ENCODE results near the gene LRIT3. TPM values are rescaled to one million over a fixed set of nuclear protein-coding genes. Genes with fewer than 3 reads are reported as not detected.

The LRIT3 gene, protein sequence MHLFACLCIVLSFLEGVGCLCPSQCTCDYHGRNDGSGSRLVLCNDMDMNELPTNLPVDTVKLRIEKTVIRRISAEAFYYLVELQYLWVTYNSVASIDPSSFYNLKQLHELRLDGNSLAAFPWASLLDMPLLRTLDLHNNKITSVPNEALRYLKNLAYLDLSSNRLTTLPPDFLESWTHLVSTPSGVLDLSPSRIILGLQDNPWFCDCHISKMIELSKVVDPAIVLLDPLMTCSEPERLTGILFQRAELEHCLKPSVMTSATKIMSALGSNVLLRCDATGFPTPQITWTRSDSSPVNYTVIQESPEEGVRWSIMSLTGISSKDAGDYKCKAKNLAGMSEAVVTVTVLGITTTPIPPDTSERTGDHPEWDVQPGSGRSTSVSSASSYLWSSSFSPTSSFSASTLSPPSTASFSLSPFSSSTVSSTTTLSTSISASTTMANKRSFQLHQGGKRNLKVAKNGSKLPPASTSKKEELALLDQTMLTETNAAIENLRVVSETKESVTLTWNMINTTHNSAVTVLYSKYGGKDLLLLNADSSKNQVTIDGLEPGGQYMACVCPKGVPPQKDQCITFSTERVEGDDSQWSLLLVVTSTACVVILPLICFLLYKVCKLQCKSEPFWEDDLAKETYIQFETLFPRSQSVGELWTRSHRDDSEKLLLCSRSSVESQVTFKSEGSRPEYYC
- total RNA-seq, result not detected in 2 replicates

DNA sequence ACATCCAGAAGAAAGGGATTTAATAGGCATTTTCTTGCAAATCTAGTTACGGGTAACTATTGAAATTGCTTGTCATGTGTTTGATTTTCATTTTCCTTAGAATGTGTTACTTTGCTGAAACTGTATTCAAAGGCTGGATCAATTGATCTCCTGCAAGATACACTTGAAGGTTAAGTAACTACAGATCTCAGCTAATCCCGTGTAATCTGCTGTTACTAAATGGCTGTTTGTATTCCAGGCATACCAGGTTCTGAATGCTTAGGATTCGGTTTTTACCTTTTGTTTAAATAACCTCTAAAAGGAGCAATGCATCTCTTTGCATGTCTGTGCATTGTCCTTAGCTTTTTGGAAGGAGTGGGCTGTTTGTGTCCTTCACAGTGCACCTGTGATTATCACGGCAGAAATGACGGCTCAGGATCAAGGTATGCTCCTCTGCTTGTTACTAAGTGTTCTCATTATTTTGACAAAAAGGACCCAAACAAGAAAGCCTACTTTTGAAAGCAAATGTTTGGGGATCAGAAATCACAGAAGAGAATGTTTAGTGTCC, at the start of gene LRIT3:
Gene LRIT3, plus strand, starts transcription at position 212 of the 547 bp plus-strand sequence. Its CDS starts 95 bp downstream, at position 307.

DNA sequence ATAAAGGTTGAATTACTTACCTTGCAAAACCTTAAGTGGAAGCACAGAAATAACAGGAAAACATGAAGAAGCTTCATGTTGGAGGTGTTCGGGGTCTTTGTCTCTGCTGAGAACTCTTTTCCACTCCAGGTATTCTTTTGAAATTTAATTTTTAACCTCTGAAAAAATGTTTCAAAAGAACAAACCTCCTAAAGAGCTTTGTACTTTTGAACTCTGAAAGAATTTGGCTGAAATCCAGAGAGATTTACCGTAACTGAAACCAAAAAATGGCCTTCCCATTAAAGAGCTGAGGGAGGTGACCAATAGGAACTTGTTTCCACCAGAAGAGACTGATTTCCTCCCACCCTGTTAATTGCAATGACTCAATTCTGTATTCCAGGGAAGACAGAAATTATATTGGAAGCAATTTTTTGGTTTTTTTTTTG, 46.0 kb upstream of the LRIT3 start, which contains the start of gene CFI:
Gene CFI, minus strand, starts transcription at position 105 of the 425 bp plus-strand sequence. Its CDS starts 28 bp downstream, at position 77.

DNA sequence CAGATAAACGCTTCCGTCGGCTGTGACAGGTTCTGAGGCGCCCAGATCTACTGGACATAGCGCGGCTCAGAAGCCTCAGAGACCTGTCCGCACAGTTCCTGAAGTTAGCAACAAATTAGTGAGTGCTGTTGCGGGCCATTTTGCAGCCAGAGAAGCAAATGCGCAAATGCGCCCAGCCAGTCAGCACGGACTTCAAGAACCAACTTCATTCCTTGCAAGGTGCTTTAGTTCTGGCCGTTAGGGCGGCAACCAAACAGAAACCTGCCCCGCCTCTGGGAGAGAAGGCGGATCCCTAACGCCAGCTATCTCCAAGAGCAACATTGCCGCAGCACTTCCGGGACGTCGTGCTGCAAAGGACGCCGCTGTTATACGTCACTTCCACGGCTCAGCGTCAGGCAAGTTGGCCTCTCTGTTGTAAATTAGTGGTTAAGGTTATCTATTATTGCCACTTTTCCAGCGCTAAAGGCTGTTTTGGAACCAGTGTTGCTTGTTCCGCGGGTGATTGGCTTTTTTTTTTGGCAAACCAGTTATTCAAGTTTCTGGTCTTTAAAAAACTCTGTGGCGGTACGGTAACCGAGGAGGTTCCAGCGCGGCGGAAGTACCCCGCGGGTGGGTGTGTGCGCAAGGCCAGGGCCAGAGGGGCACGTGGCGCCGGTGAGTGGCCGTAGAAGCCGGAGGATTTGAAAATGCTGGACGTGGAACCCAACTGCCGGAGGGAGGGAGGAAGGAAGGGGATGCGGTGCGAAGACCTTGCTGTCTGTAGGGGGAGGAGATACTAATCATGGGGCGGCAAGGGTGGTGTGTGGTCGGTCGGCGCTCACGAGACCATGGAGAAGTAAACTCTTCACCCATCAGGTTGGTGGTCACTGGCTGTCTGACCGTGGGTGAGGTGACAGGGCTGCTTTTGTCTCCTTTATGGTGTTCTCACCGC, 32.5 kb upstream of the LRIT3 start, which contains the start of gene GAR1:
Gene GAR1, plus strand, starts transcription at position 612 of the 931 bp plus-strand sequence. CDS start 403 bp downstream, outside the sequence.

DNA sequence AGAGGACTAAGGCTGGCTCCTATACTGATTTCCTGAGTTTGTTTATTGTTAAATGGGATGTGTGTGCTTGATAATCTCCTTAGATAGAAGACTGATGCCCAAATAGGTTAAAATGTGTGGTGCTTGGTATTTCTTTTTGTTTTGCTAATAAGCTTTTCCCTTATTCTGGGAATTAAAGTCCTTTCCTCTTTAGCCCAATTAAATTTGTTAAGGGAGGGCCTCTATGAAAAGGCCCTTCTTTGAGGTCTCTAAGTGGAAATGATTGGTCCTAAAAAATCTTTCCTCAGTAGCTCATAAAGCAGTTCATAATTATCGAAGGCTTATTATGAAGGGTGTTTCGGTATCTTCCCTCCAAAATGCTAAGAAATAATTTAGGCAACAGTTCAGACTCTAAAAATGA, 20.2 kb upstream of the LRIT3 start, which contains the start of gene RRH:
Gene RRH, plus strand, starts transcription at position 301 of the 400 bp plus-strand sequence. Its CDS starts 56 bp downstream, at position 357.

DNA sequence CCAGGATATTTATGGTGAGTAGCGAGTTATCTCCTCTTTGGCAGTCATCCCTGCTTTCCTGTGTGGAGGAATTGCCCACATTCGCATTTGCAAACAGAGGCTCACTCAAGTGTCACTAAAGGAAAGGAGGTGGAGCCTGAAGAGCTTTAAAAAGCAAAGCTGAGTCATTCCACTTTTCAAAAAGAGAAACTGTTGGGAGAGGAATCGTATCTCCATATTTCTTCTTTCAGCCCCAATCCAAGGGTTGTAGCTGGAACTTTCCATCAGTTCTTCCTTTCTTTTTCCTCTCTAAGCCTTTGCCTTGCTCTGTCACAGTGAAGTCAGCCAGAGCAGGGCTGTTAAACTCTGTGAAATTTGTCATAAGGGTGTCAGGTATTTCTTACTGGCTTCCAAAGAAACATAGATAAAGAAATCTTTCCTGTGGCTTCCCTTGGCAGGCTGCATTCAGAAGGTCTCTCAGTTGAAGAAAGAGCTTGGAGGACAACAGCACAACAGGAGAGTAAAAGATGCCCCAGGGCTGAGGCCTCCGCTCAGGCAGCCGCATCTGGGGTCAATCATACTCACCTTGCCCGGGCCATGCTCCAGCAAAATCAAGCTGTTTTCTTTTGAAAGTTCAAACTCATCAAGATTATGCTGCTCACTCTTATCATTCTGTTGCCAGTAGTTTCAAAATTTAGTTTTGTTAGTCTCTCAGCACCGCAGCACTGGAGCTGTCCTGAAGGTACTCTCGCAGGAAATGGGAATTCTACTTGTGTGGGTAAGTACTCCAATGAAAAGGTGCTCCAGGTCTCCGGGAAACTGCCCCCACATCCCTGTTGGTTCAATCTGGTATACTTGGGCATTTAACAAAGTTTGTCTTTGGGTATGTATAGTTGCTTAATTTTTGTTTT, 65.0 kb downstream of the LRIT3 start, which contains the start of gene EGF:
Gene EGF, plus strand, starts transcription at position 178 of the 890 bp plus-strand sequence. Its CDS starts 453 bp downstream, at position 631.

Other genes starting within 250 kb of the LRIT3 start
- gene CASP6, start 144.7 kb upstream of the LRIT3 start, total RNA-seq, result 22.2 and 28.3 TPM in 2 replicates
- 12.6 and 21.3 TPM in 2 replicates for gene PLA2G12A, start 118.0 kb upstream of the LRIT3 start, total RNA-seq
- not detected in 2 replicates for gene CFI, start 46.1 kb upstream of the LRIT3 start, total RNA-seq
- 3.5 and 4.2 TPM in 2 replicates for gene GAR1, start 32.3 kb upstream of the LRIT3 start, total RNA-seq
- gene RRH, start 20.1 kb upstream of the LRIT3 start, total RNA-seq, result not detected in 2 replicates
- gene EGF, start 64.8 kb downstream of the LRIT3 start, total RNA-seq, result 2.0 and 2.1 TPM in 2 replicates

All from placental epithelial cell (primary cell).